GM12878 (cell line): ENCODE data around the gene TOMM6. TPM values are rescaled to one million over a fixed set of nuclear protein-coding genes. Genes with fewer than 3 reads are reported as not detected.

ENCODE experiments used
- ATAC-seq: fragments of 200-7000 bp; cut with Tn5 transposase; 3 replicates; pipeline ENCODE4 v1.9.1; 2020; ENCODE audit warnings: mild to moderate bottlenecking, moderate library complexity
- BruUV-seq: library from RNA; stranded (reverse); fragments of 400-500 nt; replicated peaks from 2 replicates; lab custom pipeline; 2021; lab: Mats Ljungman, UMichigan
- CTCF ChIA-PET: fragments of 300-600 bp; sonication (Branson Sonifier 250); formaldehyde crosslinking; extraction: SDS; loops from one replicate; lab custom pipeline; 2021; ENCODE audit warnings: inconsistent platforms; lab: Yijun Ruan, JAX
- POLR2A ChIA-PET: fragments of 350-600 bp; formaldehyde crosslinking; extraction: SDS; loops from one replicate; lab custom pipeline; 2021; ENCODE audit warnings: inconsistent platforms; lab: Charles Lee
- RAD21 ChIA-PET: fragments of 300-600 bp; sonication (Branson Sonifier 250); formaldehyde crosslinking; loops from one replicate; lab custom pipeline; 2023; ENCODE audit warnings: antibody characterized with exemption; ENCODE audit not compliant: unreplicated experiment; lab: Charles Lee
- SMC1A ChIA-PET: fragments of 300-600 bp; sonication (Branson Sonifier 250); formaldehyde crosslinking; loops from one replicate; lab custom pipeline; 2023; ENCODE audit not compliant: unreplicated experiment, uncharacterized antibody; lab: Charles Lee
- DNase-seq: peaks from one replicate; pipeline ENCODE4 v3.0.0-alpha.2; 2011; ENCODE audit warnings: low read depth, low spot score
- FAIRE-seq: peaks from 3 replicates; lab custom pipeline; 2011; peaks lifted over from hg19 to GRCh38; lab: Jason Lieb, UNC
- H2AFZ ChIP-seq: 2 replicates; pipeline ENCODE4 v1.6.0; 2011; ENCODE audit warnings: low read depth, low read length, control low read depth; ENCODE audit not compliant: control insufficient read depth
- H3K27ac ChIP-seq: 2 replicates; pipeline ENCODE4 v1.5.1; 2011; ENCODE audit warnings: control low read depth; ENCODE audit not compliant: control insufficient read depth, insufficient read depth
- H3K27me3 ChIP-seq, 2 experiments: replicated peaks in 1 of 2; 2 replicates each; pipeline versions ENCODE4 v1.6.0 to v1.6.1; 2011; ENCODE audit warnings: low read length in 1 of 2; ENCODE audit not compliant: control insufficient read depth in 2 of 2, insufficient read depth in 2 of 2
- H3K36me3 ChIP-seq, 2 experiments: 2 replicates each; pipeline ENCODE4 v1.5.1; 2011; ENCODE audit warnings: low read length in 1 of 2; ENCODE audit not compliant: control insufficient read depth in 2 of 2, insufficient read depth in 2 of 2
- H3K4me1 ChIP-seq: 2 replicates; pipeline ENCODE4 v1.6.1; 2011; ENCODE audit warnings: mild to moderate bottlenecking, low read length, moderate library complexity, mixed read lengths; ENCODE audit not compliant: control insufficient read depth, insufficient read depth
- H3K4me2 ChIP-seq: 2 replicates; pipeline ENCODE4 v1.6.0; 2011; ENCODE audit warnings: control low read depth; ENCODE audit not compliant: control insufficient read depth, insufficient read depth
- H3K4me3 ChIP-seq: fragments of 200-600 bp; sonication (generic); 2 replicates; pipeline ENCODE4 v1.5.1; 2016
- H3K79me2 ChIP-seq: 2 replicates; pipeline ENCODE4 v1.6.0; 2011; ENCODE audit warnings: low read length; ENCODE audit not compliant: control insufficient read depth, insufficient read depth
- H3K9ac ChIP-seq: 2 replicates; pipeline ENCODE4 v1.8.0; 2011; ENCODE audit warnings: low read length, control low read depth, mixed read lengths; ENCODE audit not compliant: control insufficient read depth, insufficient read depth
- H3K9me3 ChIP-seq: replicated peaks from 3 replicates; pipeline ENCODE4 v1.5.1; 2011; ENCODE audit warnings: mild to moderate bottlenecking, low read length; ENCODE audit not compliant: control insufficient read depth, insufficient read depth
- H4K20me1 ChIP-seq: 2 replicates; pipeline ENCODE4 v1.6.0; 2011; ENCODE audit not compliant: control insufficient read depth, insufficient read depth
- CEBPB ChIP-seq, 2 experiments: fragments of 150-350 bp in 1 of 2; IDR thresholded peaks; 2 replicates each; pipeline ENCODE4 v1.6.1; 2012 to 2014; ENCODE audit warnings: low read depth in 2 of 2, low read length in 2 of 2, borderline replicate concordance in 1 of 2, inconsistent platforms in 1 of 2
- GATAD2B ChIP-seq: fragments of 450-650 bp; conservative IDR thresholded peaks from 2 replicates; pipeline ENCODE4 v1.6.1; 2017; ENCODE audit warnings: low read depth, mild to moderate bottlenecking, moderate library complexity
- KLF5 ChIP-seq: fragments of 450-650 bp; IDR thresholded peaks from 2 replicates; pipeline ENCODE4 v1.6.1; 2014; ENCODE audit warnings: mild to moderate bottlenecking; ENCODE audit not compliant: partially characterized antibody
- MEF2A ChIP-seq: IDR thresholded peaks from 2 replicates; pipeline ENCODE4 v1.6.1; 2011; ENCODE audit warnings: low read depth, mild to moderate bottlenecking, low read length, moderate library complexity; ENCODE audit not compliant: insufficient read depth
- MTA3 ChIP-seq: IDR thresholded peaks from 2 replicates; pipeline ENCODE4 v1.6.1; 2012; ENCODE audit warnings: low read length, inconsistent platforms, borderline replicate concordance
- MYB ChIP-seq: fragments of 150-350 bp; IDR thresholded peaks from 2 replicates; pipeline ENCODE4 v1.6.1; 2014; ENCODE audit warnings: mild to moderate bottlenecking, low read depth, low read length, borderline replicate concordance
- NR2C2 ChIP-seq: IDR thresholded peaks from 2 replicates; pipeline ENCODE4 v1.6.1; 2011; ENCODE audit warnings: borderline replicate concordance, low read depth; ENCODE audit not compliant: control insufficient read depth, insufficient read length
- PAX8 ChIP-seq: fragments of 450-650 bp; IDR thresholded peaks from 2 replicates; pipeline ENCODE4 v1.6.1; 2017; ENCODE audit warnings: mild to moderate bottlenecking, moderate library complexity
- RCOR1 ChIP-seq: conservative IDR thresholded peaks from 2 replicates; pipeline ENCODE4 v1.6.1; 2012; ENCODE audit warnings: low read depth, low read length, improper control_type of control experiment
- ZNF207 ChIP-seq: fragments of 450-650 bp; IDR thresholded peaks from 2 replicates; pipeline ENCODE4 v1.6.1; 2014; ENCODE audit warnings: antibody characterized with exemption, mild to moderate bottlenecking, borderline replicate concordance
- WGBS: methylation state at CpG from one replicate; pipeline ENCODE4 v1.1.6; 2016; ENCODE audit warnings: low lambda C conversion rate; ENCODE audit not compliant: insufficient replicate concordance, insufficient coverage; ENCODE audit errors: missing lambda C conversion rate; 5-methylcytosine and 5-hydroxymethylcytosine counted together
- in situ Hi-C: fragments of 300-500 bp; cut with MboI; formaldehyde crosslinking; loops from 9 replicates; pipeline ENCODE4 v1.14.3; 2018; ENCODE audit warnings: mixed read lengths
- intact Hi-C: fragments of 100-400 bp; cut with micrococcal nuclease; formaldehyde crosslinking; loops from one replicate; pipeline ENCODE4 v1.14.2; 2022; ENCODE audit not compliant: unreplicated experiment
- polyA plus RNA-seq, 11 experiments: library from polyadenylated mRNA; depleted of rRNA in 4 of 11; unstranded in 6 of 11; stranded (reverse) in 5 of 11; fragments of >200 nt; fragmentation: Nextera tagmentation in 4 of 11; fragmentation: Illumina TruSeq in 1 of 11; extraction: Ambion mirVana in 4 of 11; extraction: Trizol in 1 of 11; gene quantifications; 1 replicate in 1 of 11; 2 replicates in 10 of 11; pipeline versions ENCODE4 v1.2.1 to v1.2.3, GENCODE V29; 2011 to 2016; ENCODE audit warnings: inconsistent platforms in 2 of 11, missing spikeins in 2 of 11, low read depth in 1 of 11
- total RNA-seq, 4 experiments: library from RNA; depleted of rRNA in 3 of 4; stranded (reverse); fragments of >200 nt in 3 of 4; fragmentation: Illumina TruSeq in 1 of 4; extraction: Trizol in 1 of 4; gene quantifications; 2 replicates each; pipeline versions ENCODE4 v1.2.1 to v1.2.3, GENCODE V29; 2013 to 2021
- TF ChIP-seq, protein P1 (sequence below): IDR thresholded peaks from 2 replicates; pipeline ENCODE4 v1.6.1; 2012; ENCODE audit warnings: low read length, inconsistent platforms
- TF ChIP-seq, protein P2 (sequence below): IDR thresholded peaks from 2 replicates; pipeline ENCODE4 v1.6.1; 2011; ENCODE audit warnings: borderline replicate concordance, low read depth, mild to moderate bottlenecking, moderate library complexity, low read length; ENCODE audit not compliant: insufficient read depth, poor library complexity, severe bottlenecking
- TF ChIP-seq, protein P3 (sequence below): IDR thresholded peaks from 2 replicates; pipeline ENCODE4 v1.6.1; 2012; ENCODE audit warnings: low read depth, low read length, improper control_type of control experiment

TOMM6 gene
- total and polyA plus RNA-seq, 10 of the 15 experiments (the other 5 are each of a cell fraction or from before 2014, with no cell fraction given) = 206 to 746 (median 448) TPM

DNA sequence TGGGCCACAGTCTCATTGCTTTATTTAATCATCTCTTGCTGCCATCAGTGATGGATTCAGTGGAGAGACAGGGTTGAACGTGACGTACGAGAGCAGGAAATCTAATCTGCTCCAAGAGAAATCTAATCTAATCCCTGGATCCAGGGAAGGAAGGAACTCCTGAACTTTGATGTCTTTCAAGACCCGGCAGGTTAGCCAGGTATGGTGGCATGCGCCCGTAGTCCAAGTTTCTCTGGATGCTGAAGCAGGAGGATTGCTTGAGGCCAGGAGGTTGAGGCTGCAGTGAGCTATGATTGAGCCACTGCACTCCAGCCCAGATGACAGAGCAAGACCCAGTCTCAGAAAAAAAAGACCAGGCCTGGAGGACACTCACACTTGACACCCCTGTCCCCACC, 28.9 kb upstream of the TOMM6 start (continued):
- TF ChIP-seq, protein P1, sequence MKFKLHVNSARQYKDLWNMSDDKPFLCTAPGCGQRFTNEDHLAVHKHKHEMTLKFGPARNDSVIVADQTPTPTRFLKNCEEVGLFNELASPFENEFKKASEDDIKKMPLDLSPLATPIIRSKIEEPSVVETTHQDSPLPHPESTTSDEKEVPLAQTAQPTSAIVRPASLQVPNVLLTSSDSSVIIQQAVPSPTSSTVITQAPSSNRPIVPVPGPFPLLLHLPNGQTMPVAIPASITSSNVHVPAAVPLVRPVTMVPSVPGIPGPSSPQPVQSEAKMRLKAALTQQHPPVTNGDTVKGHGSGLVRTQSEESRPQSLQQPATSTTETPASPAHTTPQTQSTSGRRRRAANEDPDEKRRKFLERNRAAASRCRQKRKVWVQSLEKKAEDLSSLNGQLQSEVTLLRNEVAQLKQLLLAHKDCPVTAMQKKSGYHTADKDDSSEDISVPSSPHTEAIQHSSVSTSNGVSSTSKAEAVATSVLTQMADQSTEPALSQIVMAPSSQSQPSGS = no peak
- TF ChIP-seq, protein P2, sequence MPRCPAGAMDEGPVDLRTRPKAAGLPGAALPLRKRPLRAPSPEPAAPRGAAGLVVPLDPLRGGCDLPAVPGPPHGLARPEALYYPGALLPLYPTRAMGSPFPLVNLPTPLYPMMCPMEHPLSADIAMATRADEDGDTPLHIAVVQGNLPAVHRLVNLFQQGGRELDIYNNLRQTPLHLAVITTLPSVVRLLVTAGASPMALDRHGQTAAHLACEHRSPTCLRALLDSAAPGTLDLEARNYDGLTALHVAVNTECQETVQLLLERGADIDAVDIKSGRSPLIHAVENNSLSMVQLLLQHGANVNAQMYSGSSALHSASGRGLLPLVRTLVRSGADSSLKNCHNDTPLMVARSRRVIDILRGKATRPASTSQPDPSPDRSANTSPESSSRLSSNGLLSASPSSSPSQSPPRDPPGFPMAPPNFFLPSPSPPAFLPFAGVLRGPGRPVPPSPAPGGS = no peak
- no peak for TF ChIP-seq CEBPB (IDR thresholded peaks at IDR 0.05; ENCODE audit: borderline replicate concordance in 1 of 2, low read depth in 2 of 2, low read length in 2 of 2)

DNA sequence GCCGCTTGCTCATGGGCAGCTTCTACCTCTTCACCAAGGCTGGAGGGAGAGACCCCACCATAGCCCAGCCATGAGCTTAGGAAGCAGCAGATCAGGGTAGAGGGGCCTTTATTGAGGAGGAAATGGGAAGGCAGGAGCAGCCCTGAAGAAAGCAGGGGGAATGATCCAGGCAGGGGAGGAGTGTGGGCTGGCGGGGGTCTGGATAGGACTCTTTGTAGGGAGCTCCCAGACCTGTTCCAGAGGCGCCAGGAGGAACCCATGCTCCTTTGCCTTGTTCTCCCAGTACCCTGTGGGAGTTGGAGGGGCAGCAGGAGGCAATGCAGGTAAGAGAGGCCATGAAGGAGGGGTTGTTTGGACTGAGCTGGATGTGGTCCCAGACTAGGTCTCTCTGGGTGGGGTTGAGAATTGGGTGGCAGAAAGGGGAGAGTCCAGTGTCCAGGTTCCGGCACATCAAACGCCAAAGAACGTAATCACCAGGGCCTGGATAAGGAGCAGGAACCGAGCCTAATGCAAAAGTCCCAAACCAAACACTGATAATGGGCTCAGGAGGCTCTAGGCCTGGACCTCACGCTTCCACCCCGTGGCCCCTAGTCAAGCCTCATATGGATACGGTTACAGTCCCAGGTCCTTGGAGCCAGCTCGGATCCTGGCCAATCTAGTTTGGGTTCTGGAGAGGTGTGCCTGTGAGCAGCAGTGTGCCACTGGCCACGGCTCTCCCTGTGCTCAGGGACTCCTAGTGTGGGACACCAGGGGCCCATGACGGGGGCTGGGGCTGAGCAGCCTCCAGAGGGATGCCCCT, 28.2 kb upstream of the TOMM6 start:
- Histone ChIP-seq H3K9ac (no peak overlapping the region), H3K4me3 (no peak overlapping the region), H3K4me1 (no peaks in the 10 kb centered on the region), H4K20me1 (no peaks in the 10 kb centered on the region), H3K27me3 (peaks cover 0 to 4% of the 10 kb centered on the region in 2 experiments; a peak in 2 of 4 replicates), H3K4me2 (no peak overlapping the region), H3K27ac (no peak overlapping the region), H2AFZ (no peak overlapping the region), H3K79me2 (no peaks in the 10 kb centered on the region), H3K36me3 (no peaks in the 10 kb centered on the region), H3K9me3 (no peaks in the 10 kb centered on the region)
- intact Hi-C loops (no loop called here), in situ Hi-C loops (no loop called here)
- TF ChIP-seq RCOR1 (no peak), GATAD2B (no peak), MTA3 (no peak), ZNF207 (no peak), NR2C2 (no peak), PAX8 (no peak), KLF5 (no peak), MEF2A (no peak), MYB (no peak)
- TF ChIP-seq, protein P3, sequence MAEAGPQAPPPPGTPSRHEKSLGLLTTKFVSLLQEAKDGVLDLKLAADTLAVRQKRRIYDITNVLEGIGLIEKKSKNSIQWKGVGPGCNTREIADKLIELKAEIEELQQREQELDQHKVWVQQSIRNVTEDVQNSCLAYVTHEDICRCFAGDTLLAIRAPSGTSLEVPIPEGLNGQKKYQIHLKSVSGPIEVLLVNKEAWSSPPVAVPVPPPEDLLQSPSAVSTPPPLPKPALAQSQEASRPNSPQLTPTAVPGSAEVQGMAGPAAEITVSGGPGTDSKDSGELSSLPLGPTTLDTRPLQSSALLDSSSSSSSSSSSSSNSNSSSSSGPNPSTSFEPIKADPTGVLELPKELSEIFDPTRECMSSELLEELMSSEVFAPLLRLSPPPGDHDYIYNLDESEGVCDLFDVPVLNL = no peak
- WGBS = 34% methylated on average over 13 of the region's 13 CpGs
- DNase-seq (no peak), ATAC-seq (no peak), FAIRE-seq (no peak)
- POLR2A ChIA-PET = no interaction called here
- CTCF ChIA-PET = interaction anchor here (0.9 kb wide), 1 partner anchor 16 kb away, joined by 3 read pairs; no protein-coding TSS in a partner anchor
- RAD21 ChIA-PET = no interaction called here
- SMC1A ChIA-PET = no interaction called here
- BruUV-seq = no TSS peak
